ENCODE data around the gene MKI67. TPM values are rescaled to one million over a fixed set of nuclear protein-coding genes. Genes with fewer than 3 reads are reported as not detected.
"Not testable (repeated sequence)": the region's sequence is repeated elsewhere in the genome, so short reads cannot be mapped to it uniquely, and the experiment has no call there.

MKI67 gene
- total RNA-seq, 1 experiment from 2014 or later: 22.9 TPM

- DNase-seq (ENCODE audit: low spot score): no peak
Observed at GRCh38 chr10:128109707-128110106, 16.5 kb downstream of the MKI67 start.

DNA sequence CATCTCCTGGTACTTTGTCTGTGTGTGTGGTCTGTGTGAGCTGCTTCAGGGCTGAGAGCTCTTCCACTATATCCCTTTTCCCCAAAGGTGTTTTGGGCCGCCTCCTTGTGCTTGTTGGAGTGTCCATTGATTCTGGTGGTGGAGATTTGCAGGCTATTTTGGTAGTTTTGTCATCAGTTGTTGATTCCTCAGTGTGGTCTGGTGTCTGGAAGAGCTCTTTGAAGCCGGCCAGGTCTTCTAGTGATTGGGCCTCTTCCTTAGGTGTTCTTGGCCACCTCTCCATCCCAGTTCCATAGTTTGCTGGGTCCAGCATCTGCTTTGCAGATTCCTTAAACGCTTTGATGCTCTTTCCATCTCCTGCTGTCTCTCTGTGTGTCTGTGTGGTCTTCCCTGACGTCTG is 20.8 kb downstream of the MKI67 start:
- DNase-seq (ENCODE audit: low spot score): no peak

- no peak for DNase-seq (ENCODE audit: low spot score)
Observed at GRCh38 chr10:128103229-128103714, 23.0 kb downstream of the MKI67 start.

- DNase-seq (ENCODE audit: low spot score): no peak
Observed at GRCh38 chr10:128102480-128103228, 23.6 kb downstream of the MKI67 start.

DNA sequence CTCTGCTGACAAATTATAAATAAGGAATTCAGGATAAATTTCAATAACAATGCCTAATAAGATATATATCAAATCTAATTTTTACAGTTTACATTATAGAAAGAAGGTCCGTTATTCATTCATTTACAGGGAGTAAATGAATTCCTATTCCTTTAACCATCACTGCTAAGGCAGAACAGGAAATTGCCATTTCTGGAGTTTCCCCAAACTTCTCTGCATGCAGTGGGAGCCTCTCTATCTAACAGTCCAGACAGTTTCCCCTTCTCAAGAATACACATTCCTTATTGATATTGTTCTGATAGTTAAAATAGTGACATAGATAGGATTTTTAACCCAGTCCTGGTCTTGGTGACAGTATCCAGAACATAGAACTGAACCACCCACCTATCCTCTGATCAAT is 24.3 kb downstream of the MKI67 start:
- no peak for DNase-seq (ENCODE audit: low spot score)

- no peak for DNase-seq (ENCODE audit: low spot score)
Observed at GRCh38 chr10:128099901-128100300, 26.3 kb downstream of the MKI67 start.

GRCh38 chr10:128098631-128099030 is 27.6 kb downstream of the MKI67 start:
- no peak for DNase-seq (ENCODE audit: low spot score)

DNA sequence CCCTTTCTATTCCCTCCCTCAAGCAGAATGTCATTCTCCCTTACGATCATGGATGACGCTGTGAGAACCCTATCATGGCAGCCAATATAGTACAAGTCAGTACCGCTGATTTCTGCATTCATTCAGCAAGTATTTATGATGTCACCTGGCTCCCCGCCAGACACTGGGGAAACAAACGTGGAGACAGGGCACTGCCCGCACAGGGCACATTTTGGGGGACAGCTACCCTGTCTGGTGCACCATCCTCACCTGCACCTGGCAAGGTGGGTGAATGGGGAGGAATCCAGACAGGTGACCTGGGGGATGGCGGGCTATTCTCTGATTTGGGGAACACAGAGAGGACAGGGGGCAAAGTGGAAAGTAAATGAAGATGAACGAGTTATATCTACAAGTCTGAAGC is 28.4 kb downstream of the MKI67 start:
- no peak for DNase-seq (ENCODE audit: low spot score)

GRCh38 chr10:128096486-128097199 is 29.6 kb downstream of the MKI67 start:
- DNase-seq (ENCODE audit: low spot score): no peak

DNA sequence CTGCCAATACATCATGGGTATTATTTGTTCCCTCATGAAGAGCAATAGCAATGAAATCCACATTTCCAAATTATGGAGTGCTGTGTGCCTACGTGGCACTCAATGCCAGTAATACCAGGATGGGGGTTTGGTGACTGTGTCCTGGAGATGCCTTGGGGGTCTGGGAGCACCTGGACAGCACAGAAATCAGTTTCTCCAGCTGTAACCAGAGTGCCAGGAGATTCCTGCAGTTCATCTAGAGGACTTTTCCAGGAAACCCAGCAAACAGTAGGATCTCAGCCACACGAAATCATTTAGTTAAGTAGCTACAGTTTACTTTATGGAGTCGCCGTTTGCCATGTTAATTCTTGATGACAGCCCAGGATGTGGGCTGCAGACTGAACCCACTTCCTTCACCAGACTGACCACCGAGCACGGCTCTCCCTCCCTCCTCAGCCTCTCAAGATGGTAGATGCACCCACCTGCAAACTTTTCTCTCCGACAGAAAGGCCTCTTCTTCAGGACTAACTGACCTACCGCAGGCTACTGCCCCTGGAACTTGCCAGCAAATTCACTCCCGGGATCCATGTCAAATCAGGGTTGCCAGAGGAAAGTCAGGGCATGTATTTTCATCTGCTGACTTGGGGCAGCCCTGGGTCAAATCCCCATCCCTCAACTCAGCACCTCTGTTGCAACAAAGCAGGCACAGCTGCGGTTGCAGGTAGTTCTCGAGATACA is 30.3 kb downstream of the MKI67 start:
- no peak for DNase-seq (ENCODE audit: low spot score)

DNA sequence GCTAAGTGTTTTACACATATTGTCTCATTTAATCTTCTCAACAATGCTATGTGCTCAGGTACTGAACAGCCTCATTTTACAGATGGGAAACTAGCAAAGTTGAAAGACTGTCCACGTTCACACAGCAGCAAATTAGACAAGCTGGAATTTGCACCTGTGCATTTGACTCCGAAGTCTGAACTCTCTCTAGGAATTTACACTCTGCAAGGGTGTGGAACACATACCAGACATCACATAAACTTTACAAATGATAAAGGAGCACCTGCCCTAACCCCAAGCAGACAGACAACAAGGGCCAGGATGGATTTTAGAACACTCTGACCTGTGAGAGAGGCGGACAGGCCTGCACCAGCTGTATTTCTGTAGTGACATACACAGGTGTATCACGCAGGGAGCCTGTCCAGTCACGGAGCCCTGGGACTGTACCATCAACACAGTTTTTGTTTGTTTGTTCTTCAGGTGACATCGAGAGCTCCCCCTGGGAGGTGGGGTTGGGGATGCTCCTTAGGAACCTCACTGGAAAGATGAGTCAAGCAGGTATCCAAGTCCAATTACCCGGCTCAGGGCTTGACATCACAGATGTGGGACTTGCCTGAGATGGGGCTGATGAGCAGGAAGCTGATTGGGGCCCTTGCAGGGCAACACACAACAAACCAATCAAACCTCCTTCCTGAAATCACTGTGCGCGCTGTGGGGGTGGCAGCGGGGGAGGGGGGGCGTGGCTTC is 31.0 kb downstream of the MKI67 start:
- no peak for DNase-seq (ENCODE audit: low spot score)

GRCh38 chr10:128094596-128094995 is 31.6 kb downstream of the MKI67 start:
- DNase-seq (ENCODE audit: low spot score): not testable (repeated sequence)

DNA sequence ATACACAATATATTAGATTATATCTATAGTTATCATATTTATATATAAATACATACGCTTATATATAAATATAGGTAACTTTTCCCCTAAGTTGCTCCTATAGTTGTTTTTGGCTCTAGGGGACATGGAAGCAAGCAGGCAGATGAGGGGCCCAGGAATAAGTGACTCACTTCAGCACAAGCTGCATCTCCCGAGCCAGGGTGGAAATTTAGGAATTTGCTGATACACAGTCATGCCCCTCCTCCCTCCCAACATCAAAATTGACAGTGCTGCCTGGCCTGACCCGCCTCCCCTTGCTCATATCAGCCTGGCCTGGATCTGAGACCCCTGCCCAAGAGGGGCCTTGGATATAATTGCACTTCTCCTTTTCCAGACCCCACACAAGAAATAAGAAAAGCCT is 33.8 kb downstream of the MKI67 start:
- no peak for DNase-seq (ENCODE audit: low spot score)

GRCh38 chr10:128091636-128092210 is 34.5 kb downstream of the MKI67 start:
- no peak for DNase-seq (ENCODE audit: low spot score)

- DNase-seq (ENCODE audit: low spot score): no peak
Observed at GRCh38 chr10:128087884-128088709, 38.1 kb downstream of the MKI67 start.

DNA sequence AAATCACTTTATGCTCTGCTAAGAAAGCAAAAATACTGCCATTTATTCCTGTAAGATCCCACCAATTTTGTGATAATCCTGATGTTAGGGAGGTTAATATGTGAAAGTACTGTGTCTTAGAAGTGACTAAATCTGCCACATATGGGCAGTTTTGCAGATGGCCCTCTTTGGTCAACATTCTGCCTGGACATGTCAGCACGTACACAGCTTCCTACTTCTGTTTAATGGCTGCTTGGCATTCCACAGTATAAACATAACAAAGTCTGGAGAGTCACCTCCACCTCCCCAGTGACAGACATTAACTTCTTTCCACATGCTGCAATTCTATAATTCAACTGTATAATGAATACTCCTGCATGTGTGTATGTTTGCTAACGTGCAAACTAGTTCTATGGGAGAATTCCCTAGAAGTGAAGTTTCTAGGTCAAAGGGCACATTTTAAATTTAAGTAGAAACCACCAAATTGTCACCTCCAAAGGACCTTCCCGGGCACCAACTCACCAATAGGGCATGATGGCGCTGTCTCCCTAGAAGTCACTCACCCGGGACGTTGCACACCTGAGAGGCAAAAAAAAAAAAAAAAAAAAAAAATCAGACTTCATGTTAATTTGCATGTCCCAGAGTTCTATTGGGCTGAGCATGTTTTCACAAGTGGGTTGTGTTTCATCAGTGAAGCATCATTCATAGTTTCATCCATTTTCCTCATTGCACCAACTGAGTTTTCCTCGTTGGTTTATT is 38.9 kb downstream of the MKI67 start:
- no peak for DNase-seq (ENCODE audit: low spot score)

GRCh38 chr10:128086003-128086863 is 40.0 kb downstream of the MKI67 start:
- no peak for DNase-seq (ENCODE audit: low spot score)

DNA sequence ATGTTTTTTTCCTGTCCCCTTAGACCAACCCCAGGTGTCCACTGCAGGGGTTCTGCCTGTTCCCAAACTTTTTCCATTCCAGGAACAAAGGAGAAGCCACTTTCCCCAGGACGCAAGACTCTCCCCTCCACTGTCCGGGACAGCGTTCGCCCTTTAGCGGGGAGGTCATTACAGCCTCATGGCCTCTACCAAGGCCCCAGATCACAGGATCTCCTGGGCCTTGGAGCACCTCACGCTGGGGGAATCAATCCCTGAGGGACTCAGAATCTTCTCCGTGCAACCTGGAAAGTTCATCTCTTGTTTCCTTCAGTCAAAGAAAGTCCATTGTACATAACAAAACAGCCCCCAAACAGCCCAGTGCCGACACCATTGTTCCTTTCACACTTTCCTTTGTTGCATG is 41.2 kb downstream of the MKI67 start:
- DNase-seq (ENCODE audit: low spot score): no peak

DNA sequence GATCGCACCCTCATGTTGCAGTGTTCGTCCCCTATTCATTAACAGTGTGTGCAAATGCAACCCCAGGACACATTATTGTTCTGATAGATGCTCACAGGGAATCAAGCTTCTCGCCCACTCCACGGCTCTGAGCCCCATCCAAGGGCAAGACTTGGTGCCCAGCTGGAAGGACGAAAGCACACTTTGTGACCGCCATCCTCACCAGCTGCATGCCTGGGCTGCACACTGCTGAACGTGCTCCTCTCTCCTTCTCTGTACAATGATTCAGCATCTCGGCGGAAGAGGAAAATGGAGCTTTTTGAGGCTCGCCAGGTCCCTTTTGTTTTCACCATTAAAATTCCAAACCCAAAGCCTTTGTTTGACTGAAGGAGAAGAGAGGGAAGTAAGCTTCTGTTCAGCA is 41.9 kb downstream of the MKI67 start:
- no peak for DNase-seq (ENCODE audit: low spot score)
